Myocyte (in vitro differentiated cells): Measurements from ENCODE around the gene SCO2. TPM values are rescaled to one million over a fixed set of nuclear protein-coding genes. Genes with fewer than 3 reads are reported as not detected.
"Not testable (repeated sequence)": the region's sequence is repeated elsewhere in the genome, so short reads cannot be mapped to it uniquely, and the experiment has no call there.

Source experiments
- DNase-seq: peaks from one replicate; pipeline ENCODE4 v3.0.0-alpha.2; 2012; ENCODE audit warnings: low read depth
- total RNA-seq: library from RNA; depleted of rRNA; stranded (reverse); fragments of >200 nt; gene quantifications from 2 replicates; pipeline ENCODE4 v1.2.3, GENCODE V29; 2014

Gene SCO2
- total RNA-seq, 1 donor from 2014 or later: 1.6 TPM

GRCh38 chr22:50551160-50551752 is 25.9 kb upstream of the SCO2 start:
- no peak for DNase-seq

- DNase-seq: no peak
Observed at GRCh38 chr22:50550395-50550794, 25.0 kb upstream of the SCO2 start.

- no peak for DNase-seq
Observed at GRCh38 chr22:50548921-50549790, 23.8 kb upstream of the SCO2 start.

- no peak for DNase-seq
Observed at GRCh38 chr22:50548040-50548920, 22.9 kb upstream of the SCO2 start.

- no peak for DNase-seq
Observed at GRCh38 chr22:50547263-50547985, 22.0 kb upstream of the SCO2 start.

- no peak for DNase-seq
Observed at GRCh38 chr22:50546326-50547262, 21.2 kb upstream of the SCO2 start.

- no peak for DNase-seq
Observed at GRCh38 chr22:50545522-50546325, 20.3 kb upstream of the SCO2 start, which contains the start of gene KLHDC7B. TSS of gene KLHDC7B (plus strand) at chr22:50545899. CDS start at chr22:50546244, 345 bp downstream.

- DNase-seq: no peak
Observed at GRCh38 chr22:50544746-50545253, 19.4 kb upstream of the SCO2 start.

GRCh38 chr22:50544078-50544745 is 18.8 kb upstream of the SCO2 start:
- DNase-seq: no peak

GRCh38 chr22:50542416-50542927 is 17.1 kb upstream of the SCO2 start:
- DNase-seq: no peak

GRCh38 chr22:50541667-50542026 is 16.2 kb upstream of the SCO2 start:
- not testable (repeated sequence) for DNase-seq

GRCh38 chr22:50540381-50540780 is 15.0 kb upstream of the SCO2 start:
- DNase-seq: no peak

- DNase-seq: no peak
Observed at GRCh38 chr22:50537765-50538164, 12.4 kb upstream of the SCO2 start.

GRCh38 chr22:50536226-50536625 is 10.8 kb upstream of the SCO2 start:
- DNase-seq: no peak

GRCh38 chr22:50535113-50535512 is 9.7 kb upstream of the SCO2 start:
- no peak for DNase-seq

GRCh38 chr22:50533856-50534711 is 8.7 kb upstream of the SCO2 start:
- DNase-seq: not testable (repeated sequence)
